HL-60/S4 (cell line): Measurements from ENCODE around the gene DAZAP1.

Experiments used
- in situ Hi-C: fragments of 300-500 bp; cut with MboI; formaldehyde crosslinking; loops from 2 replicates; pipeline ENCODE4 v1.14.3; 2022; ENCODE audit warnings: low sequenced_read_pairs

The DAZAP1 gene

GRCh38 chr19:1455336-1456120 lies 48.1 kb downstream of the DAZAP1 start:
- in situ Hi-C loops, result no loop called here

- in situ Hi-C loops, result no loop called here
These were observed 48.9 kb downstream of the DAZAP1 start for GRCh38 chr19:1456121-1456900.

- in situ Hi-C loops, result no loop called here
These were observed 49.8 kb downstream of the DAZAP1 start for GRCh38 chr19:1457031-1457739.

- in situ Hi-C loops, result no loop called here
These were observed 50.5 kb downstream of the DAZAP1 start for GRCh38 chr19:1457892-1458291.

- in situ Hi-C loops, result no loop called here
These were observed 52.1 kb downstream of the DAZAP1 start for GRCh38 chr19:1459479-1459878.

GRCh38 chr19:1460033-1460995 lies 52.9 kb downstream of the DAZAP1 start:
- in situ Hi-C loops, result no loop called here

GRCh38 chr19:1461862-1462261 lies 54.5 kb downstream of the DAZAP1 start:
- in situ Hi-C loops, result no loop called here

GRCh38 chr19:1465191-1466016 lies 58.0 kb downstream of the DAZAP1 start:
- in situ Hi-C loops, result no loop called here

- in situ Hi-C loops, result no loop called here
These were observed 58.7 kb downstream of the DAZAP1 start for GRCh38 chr19:1466018-1466460.

GRCh38 chr19:1466461-1467214 lies 59.3 kb downstream of the DAZAP1 start:
- in situ Hi-C loops, result no loop called here

GRCh38 chr19:1467215-1467489 lies 59.8 kb downstream of the DAZAP1 start:
- in situ Hi-C loops, result no loop called here

- in situ Hi-C loops, result no loop called here
These were observed 60.3 kb downstream of the DAZAP1 start for GRCh38 chr19:1467490-1468273.

- in situ Hi-C loops, result no loop called here
These were observed 61.0 kb downstream of the DAZAP1 start for GRCh38 chr19:1468274-1468820.

- in situ Hi-C loops, result no loop called here
These were observed 61.5 kb downstream of the DAZAP1 start for GRCh38 chr19:1468821-1469254.

GRCh38 chr19:1469255-1470054 lies 62.1 kb downstream of the DAZAP1 start:
- in situ Hi-C loops, result no loop called here

- in situ Hi-C loops, result no loop called here
These were observed 62.6 kb downstream of the DAZAP1 start for GRCh38 chr19:1470055-1470304.

- in situ Hi-C loops, result no loop called here
These were observed 63.1 kb downstream of the DAZAP1 start for GRCh38 chr19:1470305-1471009.
